Nephron progenitor cell (in vitro differentiated cells): ENCODE data around the gene SCGB2A2.

Experiments
- DNase-seq: peaks from one replicate; pipeline ENCODE4 v3.0.0; 2021
- H3K27ac Mint-ChIP-seq: 2 replicates; pipeline ENCODE4 v1.8.0; 2021; ENCODE audit warnings: mild to moderate bottlenecking, moderate library complexity, mixed read lengths
- H3K27me3 Mint-ChIP-seq: 2 replicates; pipeline ENCODE4 v1.8.0; 2021; ENCODE audit warnings: mild to moderate bottlenecking, low read depth, mixed read lengths; ENCODE audit not compliant: poor library complexity
- H3K36me3 Mint-ChIP-seq: 2 replicates; pipeline ENCODE4 v1.8.0; 2021; ENCODE audit warnings: low read depth, mixed read lengths
- H3K4me1 Mint-ChIP-seq: 2 replicates; pipeline ENCODE4 v1.8.0; 2021; ENCODE audit warnings: mixed read lengths
- H3K4me3 Mint-ChIP-seq: 2 replicates; pipeline ENCODE4 v1.8.0; 2021; ENCODE audit warnings: mild to moderate bottlenecking, moderate library complexity, mixed read lengths
- H3K9me3 Mint-ChIP-seq: 2 replicates; pipeline ENCODE4 v1.8.0; 2021; ENCODE audit warnings: mild to moderate bottlenecking, moderate library complexity, mixed read lengths
- CTCF ChIP-seq: fragments of 200-600 bp; sonication (generic); IDR thresholded peaks from 2 replicates; pipeline ENCODE4 v1.5.0; 2021; ENCODE audit warnings: antibody characterized with exemption

The SCGB2A2 gene

GRCh38 chr11:62256281-62256680, 13.7 kb upstream of the SCGB2A2 start:
- Mint-ChIP-seq H3K27me3 (peaks cover 16% of the 10 kb centered on the region), H3K27ac (no peak overlapping the region), H3K4me1 (no peaks in the 10 kb centered on the region), H3K36me3 (no peaks in the 10 kb centered on the region), H3K9me3 (peaks cover 24% of the 10 kb centered on the region), H3K4me3 (no peak overlapping the region)
- no peak for DNase-seq
- TF ChIP-seq CTCF = no peak

GRCh38 chr11:62260261-62260953, 9.6 kb upstream of the SCGB2A2 start:
- DNase-seq = no peak
- Mint-ChIP-seq H3K9me3 (no peaks in the 10 kb centered on the region), H3K4me1 (no peaks in the 10 kb centered on the region), H3K4me3 (no peak overlapping the region), H3K27me3 (peaks cover 28% of the 10 kb centered on the region), H3K27ac (no peak overlapping the region), H3K36me3 (no peaks in the 10 kb centered on the region)
- TF ChIP-seq CTCF = no peak

- Mint-ChIP-seq H3K4me1 (no peaks in the 10 kb centered on the region), H3K4me3 (no peak overlapping the region), H3K9me3 (no peaks in the 10 kb centered on the region), H3K36me3 (no peaks in the 10 kb centered on the region), H3K27me3 (peaks cover 28% of the 10 kb centered on the region), H3K27ac (no peak overlapping the region)
- no peak for TF ChIP-seq CTCF
- DNase-seq = no peak
Measured at GRCh38 chr11:62264004-62264403, 6.0 kb upstream of the SCGB2A2 start.

GRCh38 chr11:62266558-62266957, 3.4 kb upstream of the SCGB2A2 start:
- Mint-ChIP-seq H3K4me1 (no peaks in the 10 kb centered on the region), H3K4me3 (no peak overlapping the region), H3K9me3 (no peaks in the 10 kb centered on the region), H3K36me3 (no peaks in the 10 kb centered on the region), H3K27ac (no peak overlapping the region), H3K27me3 (peaks cover 27% of the 10 kb centered on the region)
- no peak for TF ChIP-seq CTCF
- no peak for DNase-seq

GRCh38 chr11:62267050-62267449, 2.9 kb upstream of the SCGB2A2 start:
- Mint-ChIP-seq H3K4me1 (no peaks in the 10 kb centered on the region), H3K36me3 (no peaks in the 10 kb centered on the region), H3K9me3 (no peaks in the 10 kb centered on the region), H3K27me3 (peaks cover 28% of the 10 kb centered on the region), H3K27ac (no peak overlapping the region), H3K4me3 (no peak overlapping the region)
- TF ChIP-seq CTCF = no peak
- DNase-seq = no peak

- Mint-ChIP-seq H3K4me3 (no peak overlapping the region), H3K27me3 (peaks cover 33% of the 10 kb centered on the region), H3K9me3 (no peaks in the 10 kb centered on the region), H3K4me1 (no peaks in the 10 kb centered on the region), H3K36me3 (no peaks in the 10 kb centered on the region), H3K27ac (no peak overlapping the region)
- no peak for TF ChIP-seq CTCF
- no peak for DNase-seq
Measured at GRCh38 chr11:62267576-62267975, 2.4 kb upstream of the SCGB2A2 start.
